Measurements from ENCODE around the gene RAB10. TPM values are rescaled to one million over a fixed set of nuclear protein-coding genes. Genes with fewer than 3 reads are reported as not detected.
A peak's percentile ranks its signal among the peaks of the same experiment; 100 is the strongest.

Gene RAB10
- total and polyA plus RNA-seq, 4 donors: 37.6 to 149 (median 85.2) TPM

DNA sequence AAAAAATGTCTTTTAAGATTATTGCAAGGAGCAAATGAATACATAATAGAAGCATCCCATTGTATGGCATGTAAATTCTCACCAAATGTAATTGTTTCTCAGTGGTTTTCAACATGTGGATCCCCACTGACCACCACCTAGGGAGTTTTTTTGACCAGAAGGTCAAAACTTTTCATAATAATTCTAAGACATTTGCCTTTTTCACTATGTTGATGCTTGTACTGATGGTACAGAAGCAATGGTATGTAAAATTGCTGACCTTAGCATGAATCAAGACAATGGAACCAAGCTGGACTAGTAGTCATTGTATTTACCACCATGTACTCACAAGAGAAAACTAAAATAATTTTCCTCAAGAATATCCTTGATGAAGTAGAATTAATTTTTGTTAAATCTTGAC lies 36.8 kb downstream of the RAB10 start:
- ATAC-seq (ENCODE audit: insufficient read depth, low FRiP score) (no peak), DNase-seq (no peak)
- TF ChIP-seq CTCF (IDR thresholded peaks at IDR 0.05; ENCODE audit: control extremely low read depth, extremely low read depth): no peak
- Histone ChIP-seq H3K9ac (ENCODE audit: insufficient read depth in 1 of 2, low read length in 2 of 2) (no peak overlapping the region), H3K36me3 (ENCODE audit: control insufficient read depth in 4 of 4, insufficient read depth in 4 of 4, low read length in 4 of 4) (peaks cover 0 to 4% (median 0%) of the 10 kb centered on the region in 4 donors), H3K4me3 (no peak overlapping the region), H3K27ac (ENCODE audit: low read depth in 1 of 2, low read length in 1 of 2) (no peak overlapping the region), H3K4me1 (ENCODE audit: control insufficient read depth in 5 of 5, insufficient read depth in 5 of 5, low read length in 5 of 5) (peaks cover 0 to 17% (median 3%) of the 10 kb centered on the region in 5 donors), H3K27me3 (ENCODE audit: control insufficient read depth in 3 of 3, insufficient read depth in 3 of 3, low read length in 2 of 3) (no peaks in the 10 kb centered on the region), H3K9me3 (ENCODE audit: control insufficient read depth in 4 of 4, insufficient read depth in 3 of 4, low read length in 3 of 4) (no peaks in the 10 kb centered on the region)

GRCh38 chr2:26072925-26073768 lies 39.3 kb downstream of the RAB10 start:
- no peaks in the 10 kb centered on the region for H3K9me3 ChIP-seq (ENCODE audit: control insufficient read depth in 4 of 4, insufficient read depth in 3 of 4, low read length in 3 of 4)
- 17 to 51% methylated on average over 1 of the region's 1 CpG for WGBS, 2 donors
- H3K4me1 ChIP-seq (ENCODE audit: control insufficient read depth in 5 of 5, insufficient read depth in 5 of 5, low read length in 5 of 5): peaks cover 0 to 17% (median 3%) of the 10 kb centered on the region in 5 donors
- H3K27me3 ChIP-seq (ENCODE audit: control insufficient read depth in 3 of 3, insufficient read depth in 3 of 3, low read length in 2 of 3): no peaks in the 10 kb centered on the region
- H3K4me3 ChIP-seq: no peak overlapping the region
- DNase-seq: peak in 2 of 3 donors; percentile 24 to 26
- no peak overlapping the region for H3K9ac ChIP-seq (ENCODE audit: insufficient read depth in 1 of 2, low read length in 2 of 2)
- ATAC-seq (ENCODE audit: insufficient read depth, low FRiP score): no peak
- H3K27ac ChIP-seq (ENCODE audit: low read depth in 1 of 2, low read length in 1 of 2): no peak overlapping the region
- no peak for TF ChIP-seq CTCF (IDR thresholded peaks at IDR 0.05; ENCODE audit: control extremely low read depth, extremely low read depth)
- no peaks in the 10 kb centered on the region for H3K36me3 ChIP-seq (ENCODE audit: control insufficient read depth in 4 of 4, insufficient read depth in 4 of 4, low read length in 4 of 4)

DNA sequence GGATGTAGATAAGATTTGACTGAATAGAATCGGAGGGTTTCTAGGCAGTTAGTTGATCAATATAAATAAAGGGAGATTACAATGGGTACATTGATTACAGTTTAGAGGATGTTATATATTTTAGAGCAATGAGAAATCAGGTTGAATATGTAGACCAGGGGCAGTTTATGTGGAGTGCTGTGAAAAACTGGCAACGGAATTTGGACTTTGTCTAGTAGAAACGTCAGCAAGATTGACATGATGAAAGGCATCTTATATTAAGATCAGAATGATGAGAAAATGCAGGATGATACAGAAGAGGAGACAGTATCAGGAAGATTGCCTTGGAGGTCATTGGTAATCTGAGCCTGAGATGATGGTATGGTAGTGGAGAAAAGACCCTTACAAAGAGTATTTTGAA lies 39.9 kb downstream of the RAB10 start:
- Histone ChIP-seq H3K36me3 (ENCODE audit: control insufficient read depth in 4 of 4, insufficient read depth in 4 of 4, low read length in 4 of 4) (no peaks in the 10 kb centered on the region), H3K4me1 (ENCODE audit: control insufficient read depth in 5 of 5, insufficient read depth in 5 of 5, low read length in 5 of 5) (peaks cover 0 to 12% (median 3%) of the 10 kb centered on the region in 5 donors), H3K27ac (ENCODE audit: low read depth in 1 of 2, low read length in 1 of 2) (no peak overlapping the region)

More for the DNA sequence above, 39.9 kb downstream of the RAB10 start:
- no peaks in the 10 kb centered on the region for H3K9me3 ChIP-seq (ENCODE audit: control insufficient read depth in 4 of 4, insufficient read depth in 3 of 4, low read length in 3 of 4)
- no peak overlapping the region for H3K4me3 ChIP-seq
- ATAC-seq (ENCODE audit: insufficient read depth, low FRiP score): no peak
- TF ChIP-seq CTCF (IDR thresholded peaks at IDR 0.05; ENCODE audit: control extremely low read depth, extremely low read depth): no peak
- no peaks in the 10 kb centered on the region for H3K27me3 ChIP-seq (ENCODE audit: control insufficient read depth in 3 of 3, insufficient read depth in 3 of 3, low read length in 2 of 3)
- no peak for DNase-seq
- WGBS, 2 donors: 91 to 92% methylated on average over 3 of the region's 3 CpGs
- H3K9ac ChIP-seq (ENCODE audit: insufficient read depth in 1 of 2, low read length in 2 of 2): no peak overlapping the region
